Lung (tissue), 12 donors: ENCODE data around the gene CNDP1. TPM values are rescaled to one million over a fixed set of nuclear protein-coding genes. Genes with fewer than 3 reads are reported as not detected.

ENCODE experiments used
- ATAC-seq: fragments of 200-7000 bp; cut with Tn5 transposase; one replicate; pipeline ENCODE4 v1.9.1; 2020; ENCODE audit warnings: moderate number of reproducible peaks; ENCODE audit not compliant: insufficient read depth, low FRiP score
- DNase-seq, 3 donors: peaks; one replicate each; pipeline ENCODE4 v3.0.0-alpha.2; 2013 to 2017
- H3K27ac ChIP-seq, 2 donors: one replicate each; pipeline ENCODE4 v1.5.1; 2013; ENCODE audit warnings: mild to moderate bottlenecking in 2 of 2, moderate library complexity in 2 of 2, control low read depth in 1 of 2, inconsistent platforms in 1 of 2, low read depth in 1 of 2, low read length in 1 of 2
- H3K27me3 ChIP-seq, 3 donors: one replicate each; pipeline ENCODE4 v1.5.1; 2013; ENCODE audit warnings: low read length in 2 of 3; ENCODE audit not compliant: control insufficient read depth in 3 of 3, insufficient read depth in 3 of 3
- H3K36me3 ChIP-seq, 4 donors: one replicate each; pipeline ENCODE4 v1.5.1; 2013; ENCODE audit warnings: low read length in 4 of 4, mild to moderate bottlenecking in 1 of 4, moderate library complexity in 1 of 4; ENCODE audit not compliant: control insufficient read depth in 4 of 4, insufficient read depth in 4 of 4
- H3K4me1 ChIP-seq, 5 donors: one replicate each; pipeline ENCODE4 v1.5.1; 2013; ENCODE audit warnings: low read length in 5 of 5, mild to moderate bottlenecking in 2 of 5, moderate library complexity in 1 of 5; ENCODE audit not compliant: control insufficient read depth in 5 of 5, insufficient read depth in 5 of 5
- H3K4me3 ChIP-seq: one replicate; pipeline ENCODE4 v1.5.1; 2013; ENCODE audit warnings: mild to moderate bottlenecking, control low read depth, moderate library complexity
- H3K9ac ChIP-seq, 2 donors: one replicate each; pipeline ENCODE4 v1.5.1; 2013; ENCODE audit warnings: low read length in 2 of 2, control low read depth in 1 of 2; ENCODE audit not compliant: insufficient read depth in 1 of 2
- H3K9me3 ChIP-seq, 4 donors: one replicate each; pipeline ENCODE4 v1.5.1; 2013; ENCODE audit warnings: low read length in 3 of 4, mild to moderate bottlenecking in 1 of 4, moderate library complexity in 1 of 4; ENCODE audit not compliant: control insufficient read depth in 4 of 4, insufficient read depth in 3 of 4
- WGBS, 2 donors: extraction: QIAGEN DNeasy Blood & Tissue Kit; methylation state at CpG; one replicate each; pipeline ENCODE4 v1.1.7; 2013; 5-methylcytosine and 5-hydroxymethylcytosine counted together
- polyA plus RNA-seq, 2 donors: library from polyadenylated mRNA; stranded (reverse); fragments of 200-250 nt; gene quantifications; one replicate each; pipeline ENCODE4 v1.2.1, GENCODE V29; 2013
- total RNA-seq, 2 donors: library from RNA; depleted of rRNA in 1 of 2; stranded (reverse); fragments of >200 nt in 1 of 2; gene quantifications; one replicate each; pipeline ENCODE4 v1.2.1, GENCODE V29; 2014 to 2021
- TF ChIP-seq, protein P1 (sequence below): IDR thresholded peaks from 2 replicates; pipeline ENCODE4 v1.5.1; 2012; ENCODE audit warnings: mild to moderate bottlenecking; ENCODE audit errors: control extremely low read depth, extremely low read depth
- donor health status: control.
- donor health status: control.
- donor health status: Bipolar disorder and iron deficiency.
- donor health status: healthy.
- donor health status: DM: yes; HTN: yes; CAD: no.

The CNDP1 gene
- total and polyA plus RNA-seq, 4 donors, result 0.08 to 0.10 TPM; not detected in 2

DNA sequence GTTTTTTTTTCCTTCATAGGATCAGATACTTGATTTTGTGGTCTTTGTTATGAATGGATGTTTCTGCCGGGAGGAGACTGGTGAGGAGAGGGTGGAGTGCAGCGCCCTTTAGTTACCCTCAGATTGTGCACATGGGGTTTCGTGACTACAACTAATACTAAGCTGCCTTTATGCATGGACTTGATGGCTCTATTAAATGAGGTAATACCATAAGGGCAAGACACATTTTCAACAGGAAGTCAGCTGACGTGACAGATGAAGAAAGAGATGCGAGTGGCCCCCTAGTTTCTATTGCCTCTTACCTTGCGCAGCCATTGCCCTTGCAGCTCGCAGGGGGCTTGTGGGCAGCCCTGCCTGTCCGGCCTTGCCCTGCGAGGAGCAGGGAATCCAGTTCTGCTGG is 87.8 kb downstream of the CNDP1 start:
- TF ChIP-seq, protein P1, sequence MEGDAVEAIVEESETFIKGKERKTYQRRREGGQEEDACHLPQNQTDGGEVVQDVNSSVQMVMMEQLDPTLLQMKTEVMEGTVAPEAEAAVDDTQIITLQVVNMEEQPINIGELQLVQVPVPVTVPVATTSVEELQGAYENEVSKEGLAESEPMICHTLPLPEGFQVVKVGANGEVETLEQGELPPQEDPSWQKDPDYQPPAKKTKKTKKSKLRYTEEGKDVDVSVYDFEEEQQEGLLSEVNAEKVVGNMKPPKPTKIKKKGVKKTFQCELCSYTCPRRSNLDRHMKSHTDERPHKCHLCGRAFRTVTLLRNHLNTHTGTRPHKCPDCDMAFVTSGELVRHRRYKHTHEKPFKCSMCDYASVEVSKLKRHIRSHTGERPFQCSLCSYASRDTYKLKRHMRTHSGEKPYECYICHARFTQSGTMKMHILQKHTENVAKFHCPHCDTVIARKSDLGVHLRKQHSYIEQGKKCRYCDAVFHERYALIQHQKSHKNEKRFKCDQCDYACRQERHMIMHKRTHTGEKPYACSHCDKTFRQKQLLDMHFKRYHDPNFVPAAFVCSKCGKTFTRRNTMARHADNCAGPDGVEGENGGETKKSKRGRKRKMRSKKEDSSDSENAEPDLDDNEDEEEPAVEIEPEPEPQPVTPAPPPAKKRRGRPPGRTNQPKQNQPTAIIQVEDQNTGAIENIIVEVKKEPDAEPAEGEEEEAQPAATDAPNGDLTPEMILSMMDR, result no peak
- Histone ChIP-seq H3K4me3 (no peak overlapping the region), H3K27me3 (no peaks in the 10 kb centered on the region), H3K9me3 (no peaks in the 10 kb centered on the region), H3K9ac (no peak overlapping the region), H3K4me1 (peaks cover 0 to 2% (median 0%) of the 10 kb centered on the region in 5 donors), H3K27ac (no peak overlapping the region), H3K36me3 (no peaks in the 10 kb centered on the region)
- 54 to 76% methylated on average over 9 of the region's 9 CpGs for WGBS, 2 donors
- DNase-seq (no peak), ATAC-seq (no peak)

- Histone ChIP-seq H3K36me3 (no peaks in the 10 kb centered on the region), H3K9ac (no peak overlapping the region), H3K27ac (no peak overlapping the region), H3K4me3 (no peak overlapping the region), H3K27me3 (no peaks in the 10 kb centered on the region), H3K9me3 (no peaks in the 10 kb centered on the region), H3K4me1 (peaks cover 0 to 2% (median 0%) of the 10 kb centered on the region in 5 donors)
- TF ChIP-seq, protein P1, result no peak
- DNase-seq (peak in 2 of 3 donors; percentile 21 to 22), ATAC-seq (no peak)
- 80 to 82% methylated on average over 24 of the region's 24 CpGs for WGBS, 2 donors
Observed at GRCh38 chr18:74623047-74623816, 88.9 kb downstream of the CNDP1 start.

GRCh38 chr18:74624466-74624865 is 90.2 kb downstream of the CNDP1 start:
- Histone ChIP-seq H3K4me1 (peaks cover 0 to 2% (median 0%) of the 10 kb centered on the region in 5 donors), H3K4me3 (no peak overlapping the region), H3K27me3 (no peaks in the 10 kb centered on the region), H3K9ac (no peak overlapping the region), H3K36me3 (no peaks in the 10 kb centered on the region), H3K9me3 (no peaks in the 10 kb centered on the region), H3K27ac (no peak overlapping the region)
- ATAC-seq (no peak), DNase-seq (no peak)
- TF ChIP-seq, protein P1, result no peak
- WGBS, 2 donors, result 88 to 89% methylated on average over 8 of the region's 8 CpGs
